Activated CD4-positive, alpha-beta T cell treated with anti-CD3 and anti-CD28 coated beads, Interleukin-2, amount 50 U/mL, for 48 hours (primary cell): ENCODE measurements around the gene TGFBR2.
"Not testable (repeated sequence)": the region's sequence is repeated elsewhere in the genome, so short reads cannot be mapped to it uniquely, and the experiment has no call there.

Experiments used
- DNase-seq, 2 experiments: peaks; one replicate each; pipeline ENCODE4 v3.0.0-alpha.2; 2020

The TGFBR2 gene

DNA sequence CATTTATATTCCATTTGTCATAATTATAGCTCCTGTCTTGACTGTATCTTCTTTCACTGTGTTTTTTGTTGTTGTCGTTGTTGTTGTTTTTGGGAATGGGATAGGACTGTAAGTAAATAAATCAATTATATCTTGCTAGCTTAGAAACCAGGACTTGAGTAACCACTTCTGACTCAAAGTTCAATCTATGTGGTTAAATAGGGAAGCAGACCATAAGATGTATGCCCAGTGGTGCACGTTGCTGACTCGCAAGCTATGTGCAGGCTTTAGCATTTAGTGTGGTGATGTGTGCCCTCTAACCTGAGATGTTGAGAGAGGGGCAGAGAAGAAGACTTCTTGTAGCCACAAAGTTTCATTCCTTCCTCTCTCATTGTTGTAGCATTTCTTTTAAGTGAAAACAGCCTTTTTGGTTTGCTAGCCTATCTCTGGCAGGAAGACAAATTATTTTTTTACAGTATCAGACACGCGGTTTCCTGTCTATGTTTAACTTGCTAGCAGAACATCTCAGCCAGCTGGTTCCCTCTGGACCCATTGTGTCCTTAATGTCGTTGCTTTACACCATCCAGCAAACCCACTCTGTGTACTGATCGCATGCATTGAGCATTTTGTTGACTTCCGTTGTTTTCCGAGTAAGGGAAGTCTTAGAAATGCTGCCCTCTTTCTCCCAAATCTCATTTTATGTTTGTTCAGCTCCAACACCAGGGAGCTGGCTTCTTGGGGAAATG lies 52.1 kb downstream of the TGFBR2 start:
- peak; percentile 44 to 69 for DNase-seq

DNA sequence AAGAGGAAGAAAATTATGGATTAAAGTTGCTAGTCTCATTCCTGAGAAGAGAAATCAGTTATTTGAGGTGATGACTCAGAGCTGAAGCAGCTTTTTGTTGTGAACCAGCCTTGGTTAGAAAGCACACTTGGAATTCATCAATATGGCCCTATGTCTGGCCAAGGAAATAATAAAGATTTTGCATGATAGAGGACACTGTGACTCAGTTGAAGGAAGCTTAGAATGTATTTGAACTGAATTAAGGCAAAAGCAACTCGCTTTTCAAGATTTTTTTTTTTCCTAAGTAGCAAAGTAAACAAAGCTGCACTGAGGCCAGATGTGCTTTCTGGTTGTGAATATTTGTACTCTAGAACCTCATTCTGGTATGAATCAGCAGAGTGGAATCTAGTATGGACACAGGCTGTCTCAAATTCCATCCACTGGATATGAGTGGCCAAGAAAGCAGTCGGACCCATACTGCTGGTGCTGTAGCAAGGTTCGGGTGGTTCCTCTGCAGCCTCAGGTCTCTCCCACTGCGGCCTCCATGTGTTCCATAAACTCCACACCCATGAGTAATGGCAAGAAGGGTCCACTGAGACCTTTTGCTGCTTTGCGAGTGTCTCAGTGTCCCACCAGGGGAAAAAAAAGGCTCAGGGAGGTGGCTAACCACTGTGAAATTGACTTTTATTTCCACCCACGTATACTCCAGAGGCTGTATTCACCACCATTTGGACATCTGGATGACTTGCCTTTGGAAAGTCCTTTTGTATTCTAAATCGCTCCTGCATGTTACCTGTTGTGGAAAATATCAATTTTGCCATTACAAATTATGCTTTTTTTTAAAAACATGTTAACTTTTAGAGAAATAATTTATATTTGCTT lies 53.1 kb downstream of the TGFBR2 start:
- DNase-seq = no peak

DNA sequence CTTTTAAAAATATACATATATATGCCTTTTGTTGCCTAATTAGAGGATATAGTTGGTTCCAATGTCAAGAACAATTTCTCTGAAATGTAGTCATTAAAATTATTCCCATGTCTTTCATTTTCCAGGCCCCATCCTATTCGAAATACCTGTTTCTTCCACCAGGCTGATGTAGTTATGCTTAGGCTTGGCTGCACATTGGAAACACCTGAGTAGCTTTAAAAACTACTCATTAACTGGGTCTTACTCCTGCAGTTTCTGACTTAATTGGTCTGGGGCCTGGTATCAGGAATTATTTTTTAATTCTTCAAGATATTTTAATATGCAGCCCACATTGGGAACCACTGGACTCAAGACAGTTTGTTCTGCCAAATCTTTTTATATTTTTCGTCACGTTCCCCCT lies 53.7 kb downstream of the TGFBR2 start:
- no peak for DNase-seq

DNA sequence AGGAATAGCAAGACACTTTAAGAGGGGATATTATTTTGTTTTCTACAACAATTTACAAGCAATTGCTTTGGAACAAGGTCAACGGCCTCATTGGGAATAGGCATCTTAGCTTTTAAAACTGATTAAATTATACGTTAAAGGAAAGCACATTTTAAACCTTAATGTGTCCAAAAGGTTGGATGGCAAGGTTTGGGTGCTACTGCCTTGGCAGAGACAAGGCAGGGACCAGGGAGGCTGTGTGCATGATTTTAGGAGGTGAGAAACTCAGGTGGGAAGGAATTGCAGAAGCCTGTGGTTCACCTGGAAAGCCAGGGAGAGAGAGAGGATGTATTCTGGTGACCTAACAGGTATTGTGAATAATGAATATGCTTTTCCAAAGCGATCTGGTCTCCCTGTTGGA lies 54.3 kb downstream of the TGFBR2 start:
- no peak for DNase-seq

DNA sequence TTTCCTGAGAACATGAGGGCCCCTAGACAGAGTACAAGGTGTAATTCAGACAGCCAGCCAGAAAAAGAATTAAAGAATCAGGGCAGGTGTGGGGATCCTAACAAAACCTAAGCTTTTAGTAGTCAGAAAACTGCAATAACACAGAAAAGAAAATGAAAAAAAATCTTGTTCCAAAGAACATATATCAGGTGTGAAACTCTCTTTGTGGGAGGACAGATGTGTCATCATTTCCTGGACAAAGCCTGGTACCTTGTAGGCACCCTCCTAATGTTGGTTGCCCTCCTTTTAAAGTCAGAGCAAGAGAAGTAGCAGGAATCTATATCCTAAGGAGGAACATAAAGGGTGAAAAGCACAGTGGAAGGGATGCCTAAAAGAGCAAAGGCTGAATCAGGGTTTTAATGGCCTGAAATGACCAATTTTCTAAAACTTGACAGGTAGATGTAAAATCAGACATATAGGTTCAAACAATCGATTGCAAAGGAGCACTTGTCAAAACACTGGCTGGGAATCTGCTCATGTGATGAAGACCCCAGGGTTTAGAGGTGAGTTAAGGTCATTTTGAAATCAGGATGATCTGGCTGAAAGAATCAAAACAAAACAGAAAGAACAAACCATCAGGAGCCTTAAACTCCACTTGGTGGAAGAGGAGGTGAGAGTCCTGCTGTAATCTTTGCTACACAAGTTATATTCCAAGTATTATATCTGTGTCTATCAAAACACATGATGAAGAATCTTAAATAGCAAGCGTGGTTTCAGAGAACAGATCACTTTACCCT lies 54.9 kb downstream of the TGFBR2 start:
- no peak for DNase-seq

DNA sequence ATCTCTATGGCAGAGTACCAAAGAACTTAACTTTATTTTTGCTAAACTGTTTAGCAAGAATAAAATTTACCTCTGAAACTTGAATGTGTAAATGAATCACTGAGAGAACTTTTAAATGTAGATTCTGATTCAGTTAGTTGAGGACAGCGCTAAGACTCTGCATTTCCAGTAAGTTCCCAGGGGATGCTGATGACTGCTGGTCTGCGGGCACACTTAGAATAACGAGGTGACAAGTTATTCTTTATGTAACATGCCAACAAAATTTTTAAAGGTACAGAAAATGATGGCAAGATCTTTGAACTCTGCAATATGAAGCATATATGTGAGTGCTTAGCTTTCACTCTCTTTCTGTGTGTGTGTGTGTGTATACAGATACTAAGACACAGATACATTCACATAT lies 56.4 kb downstream of the TGFBR2 start:
- DNase-seq = no peak

DNA sequence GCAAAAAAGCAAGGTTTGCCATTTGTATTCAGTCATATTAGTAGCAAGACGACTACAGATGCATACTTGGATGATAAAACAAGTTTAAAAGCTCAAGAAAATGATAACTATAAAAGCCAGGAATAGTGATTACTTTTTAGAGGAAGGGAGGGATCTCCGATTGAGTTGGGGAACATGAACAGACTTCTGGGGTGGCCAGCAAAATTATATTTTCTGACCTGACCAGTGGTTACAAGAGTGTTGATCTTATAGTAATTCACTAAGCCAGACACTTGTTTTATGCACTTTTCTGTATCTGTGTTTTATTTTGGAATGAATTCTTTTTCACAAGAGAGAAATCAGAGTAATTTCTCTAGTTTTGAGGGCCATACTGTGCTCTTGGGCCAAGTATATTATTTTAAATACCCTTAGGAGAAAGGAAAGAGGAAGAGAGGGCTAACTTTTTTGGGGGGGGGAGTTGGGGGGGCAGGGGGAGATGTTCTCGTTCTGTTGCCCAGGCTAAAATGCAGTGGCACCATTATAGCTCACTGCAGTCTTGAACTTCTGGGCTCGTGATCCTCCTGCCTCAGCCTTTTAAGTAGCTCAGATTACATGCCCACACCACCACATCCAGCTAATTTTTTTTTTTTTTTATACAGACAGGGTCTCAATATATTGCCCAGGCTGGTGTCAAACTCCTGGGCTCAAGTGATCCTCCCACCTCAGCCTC lies 57.3 kb downstream of the TGFBR2 start:
- DNase-seq = no peak

DNA sequence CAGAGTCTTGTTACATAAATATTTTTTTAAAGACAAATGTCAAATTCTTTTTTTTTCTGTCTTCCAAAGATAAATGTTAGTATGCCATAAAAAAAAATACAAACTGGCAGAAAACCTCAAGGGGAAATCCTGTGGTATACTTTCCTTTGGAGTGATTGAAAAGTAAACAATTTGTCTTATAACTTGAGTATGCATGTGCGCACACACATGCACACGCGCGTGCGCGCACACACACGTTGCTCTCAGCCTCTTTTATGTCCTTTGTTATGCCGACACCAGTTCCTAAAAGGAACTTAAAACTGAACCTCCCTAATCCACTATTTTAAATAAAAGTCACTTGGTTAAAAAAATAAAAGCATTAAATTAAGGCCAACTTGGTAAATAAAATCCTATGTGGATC lies 58.1 kb downstream of the TGFBR2 start:
- DNase-seq = no peak

DNA sequence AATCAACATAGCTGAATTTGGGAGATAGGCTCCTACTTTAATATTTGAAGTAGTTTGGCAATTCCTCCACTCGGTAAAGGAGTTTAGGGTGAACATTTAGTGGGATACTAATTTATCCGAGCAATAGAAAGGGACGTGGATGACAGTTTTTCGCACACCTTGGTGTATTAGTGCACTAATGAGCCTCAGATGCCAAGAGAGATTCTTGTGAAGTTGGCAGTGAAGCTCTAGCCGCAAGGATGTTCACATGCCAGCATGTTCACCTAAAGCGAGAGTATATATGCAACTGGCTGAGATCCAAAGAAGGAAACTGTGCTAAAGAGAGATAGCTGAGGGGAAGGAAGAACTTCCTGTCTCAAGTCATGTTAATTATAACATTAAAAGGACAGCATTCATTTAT lies 58.5 kb downstream of the TGFBR2 start:
- DNase-seq = no peak

DNA sequence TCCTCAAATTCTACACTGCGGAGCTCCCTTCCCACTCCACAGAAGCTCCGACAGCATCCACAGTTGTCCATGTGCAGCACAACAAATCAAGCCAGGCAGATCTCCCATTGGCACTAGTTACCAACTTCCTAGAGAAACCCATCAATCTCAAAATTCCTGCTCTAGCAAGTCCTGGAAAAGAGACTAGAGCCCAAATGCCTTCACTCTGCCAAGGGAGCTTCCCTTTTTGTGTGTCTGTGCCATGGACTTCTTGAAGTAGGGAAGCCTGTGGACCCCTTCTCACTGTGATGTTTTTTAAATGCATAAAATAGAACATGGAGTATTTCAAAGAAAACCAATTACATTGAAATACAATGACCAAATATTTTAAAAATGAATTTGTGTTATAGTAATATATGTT lies 59.1 kb downstream of the TGFBR2 start:
- no peak for DNase-seq

DNA sequence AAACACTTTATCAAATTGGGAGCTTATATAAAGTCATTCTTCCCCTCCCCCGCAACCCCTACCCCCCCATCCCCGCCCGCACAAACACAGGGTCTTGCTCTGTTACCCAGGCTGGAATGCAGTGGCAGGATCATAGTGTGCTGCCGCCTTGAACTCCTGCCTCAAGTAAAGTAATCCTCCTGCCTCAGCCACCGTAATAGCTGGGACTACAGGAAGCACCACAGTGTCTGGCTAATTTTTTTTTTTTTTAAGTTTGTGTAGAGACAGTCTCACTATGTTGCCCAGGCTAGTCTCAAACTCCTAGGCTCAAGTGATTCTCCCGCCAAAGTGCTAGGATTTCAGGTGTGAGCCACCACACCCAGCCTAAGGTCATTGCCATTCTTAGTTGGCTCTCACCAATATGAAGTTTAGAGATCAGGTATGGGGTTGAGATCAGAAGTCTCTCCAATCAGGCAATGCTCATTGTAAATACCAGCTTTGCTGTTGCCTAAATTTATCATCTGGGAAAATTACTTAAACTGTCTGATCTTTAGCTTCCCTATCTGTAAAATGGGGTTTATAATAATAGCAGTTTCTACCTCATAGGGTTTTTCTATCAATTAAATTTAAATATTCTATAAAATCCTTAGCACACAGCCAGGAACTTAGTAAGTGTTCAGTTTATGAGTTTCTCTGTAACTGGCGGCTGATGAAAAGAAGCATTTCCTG lies 60.3 kb downstream of the TGFBR2 start:
- no peak for DNase-seq

DNA sequence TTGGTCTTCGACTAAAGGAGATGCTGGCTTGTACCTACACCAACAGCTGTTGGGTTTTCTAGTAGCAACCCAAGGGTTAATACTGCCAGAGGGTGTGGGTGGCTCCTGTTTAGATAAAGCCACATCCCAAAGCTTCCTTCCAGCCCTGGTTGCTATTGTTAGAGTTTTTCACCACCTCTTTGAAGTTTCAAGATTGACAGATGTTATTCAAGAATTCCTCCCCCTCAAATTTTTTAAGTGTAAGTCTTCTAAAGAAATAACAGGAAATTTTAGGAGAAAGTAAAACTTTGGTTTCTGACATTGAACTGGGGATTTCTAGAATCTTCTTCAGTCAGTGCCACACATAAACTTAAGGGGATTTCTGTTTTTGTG lies 60.9 kb downstream of the TGFBR2 start:
- peak in 1 of 2 experiments; percentile 38 for DNase-seq

DNA sequence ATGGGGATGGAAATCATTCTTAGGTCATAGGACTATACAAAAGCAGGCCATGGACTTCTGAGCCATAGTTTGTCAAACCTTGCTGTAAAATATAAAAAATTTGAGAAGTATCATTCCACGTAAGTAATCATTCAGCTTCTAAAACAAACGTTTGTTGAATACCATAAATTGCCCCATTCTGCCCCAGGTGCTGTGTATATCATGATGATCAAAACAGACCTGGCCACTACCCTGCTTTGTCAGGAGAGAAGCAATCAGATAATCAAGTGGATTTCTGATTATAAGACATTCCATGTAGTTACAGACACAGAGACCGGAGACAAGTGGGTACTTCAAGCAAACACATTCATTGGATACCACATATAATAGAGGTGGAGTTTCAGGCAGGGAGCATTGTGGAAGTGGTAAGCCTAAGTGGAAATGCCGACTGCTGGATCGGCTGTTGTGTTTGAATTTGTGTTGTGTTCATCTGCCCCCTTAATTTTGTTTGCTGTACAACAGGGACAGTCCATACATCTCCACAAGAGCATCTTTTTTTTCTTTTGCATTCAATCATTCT lies 61.7 kb downstream of the TGFBR2 start:
- DNase-seq = no peak

DNA sequence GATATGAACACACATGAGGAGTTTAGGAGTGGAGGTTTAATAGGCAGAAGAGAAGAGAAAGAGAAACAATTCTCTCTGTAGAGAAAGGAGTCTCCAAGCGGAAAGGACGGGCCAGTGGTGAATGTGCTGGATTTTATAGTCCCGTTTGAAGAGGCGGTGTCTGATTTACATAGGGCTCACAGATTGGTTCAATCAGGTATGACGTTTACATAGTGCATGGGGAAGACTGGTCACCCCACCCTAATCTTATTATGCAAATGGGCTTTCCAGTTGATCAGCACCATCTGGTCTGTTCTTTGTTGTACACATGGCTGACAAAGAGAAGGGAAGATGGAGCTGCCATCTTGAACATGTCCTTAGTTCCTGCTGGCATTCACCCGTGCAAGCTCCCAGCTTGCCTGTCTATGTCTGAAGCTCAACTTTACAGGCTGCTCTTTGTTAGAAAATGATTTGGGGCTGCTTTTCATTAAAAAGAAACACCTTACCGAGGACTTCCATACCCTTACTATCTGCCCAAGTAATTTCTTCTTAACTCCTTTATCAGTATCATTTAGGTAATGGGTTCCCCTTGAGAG lies 63.0 kb downstream of the TGFBR2 start:
- DNase-seq = not testable (repeated sequence)

DNA sequence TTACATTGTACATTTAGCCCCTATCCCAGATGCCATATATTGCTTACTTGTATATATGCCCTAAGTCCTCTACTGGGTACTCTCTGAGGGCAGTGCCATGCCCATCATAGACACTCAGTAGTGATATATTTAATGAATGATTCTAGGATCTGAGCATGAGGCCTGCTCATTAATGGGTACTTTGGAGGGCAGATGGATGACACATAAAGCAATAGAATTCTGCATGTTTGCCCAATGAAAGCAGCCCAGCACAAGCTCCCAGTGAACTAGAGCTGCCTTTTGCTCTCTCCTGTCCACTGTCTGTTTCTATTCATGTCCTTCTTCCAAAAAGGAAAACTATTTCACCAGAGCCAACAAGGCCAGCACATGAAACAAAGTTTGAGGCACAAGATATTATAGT lies 63.9 kb downstream of the TGFBR2 start:
- no peak for DNase-seq

DNA sequence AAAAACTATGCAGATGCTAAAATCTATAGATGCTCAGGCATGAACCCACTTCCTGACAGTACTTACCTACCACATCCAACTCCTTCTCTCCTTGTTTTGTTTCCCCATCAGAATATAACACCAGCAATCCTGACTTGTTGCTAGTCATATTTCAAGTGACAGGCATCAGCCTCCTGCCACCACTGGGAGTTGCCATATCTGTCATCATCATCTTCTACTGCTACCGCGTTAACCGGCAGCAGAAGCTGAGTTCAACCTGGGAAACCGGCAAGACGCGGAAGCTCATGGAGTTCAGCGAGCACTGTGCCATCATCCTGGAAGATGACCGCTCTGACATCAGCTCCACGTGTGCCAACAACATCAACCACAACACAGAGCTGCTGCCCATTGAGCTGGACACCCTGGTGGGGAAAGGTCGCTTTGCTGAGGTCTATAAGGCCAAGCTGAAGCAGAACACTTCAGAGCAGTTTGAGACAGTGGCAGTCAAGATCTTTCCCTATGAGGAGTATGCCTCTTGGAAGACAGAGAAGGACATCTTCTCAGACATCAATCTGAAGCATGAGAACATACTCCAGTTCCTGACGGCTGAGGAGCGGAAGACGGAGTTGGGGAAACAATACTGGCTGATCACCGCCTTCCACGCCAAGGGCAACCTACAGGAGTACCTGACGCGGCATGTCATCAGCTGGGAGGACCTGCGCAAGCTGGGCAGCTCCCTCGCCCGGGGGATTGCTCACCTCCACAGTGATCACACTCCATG lies 65.3 kb downstream of the TGFBR2 start:
- no peak for DNase-seq

DNA sequence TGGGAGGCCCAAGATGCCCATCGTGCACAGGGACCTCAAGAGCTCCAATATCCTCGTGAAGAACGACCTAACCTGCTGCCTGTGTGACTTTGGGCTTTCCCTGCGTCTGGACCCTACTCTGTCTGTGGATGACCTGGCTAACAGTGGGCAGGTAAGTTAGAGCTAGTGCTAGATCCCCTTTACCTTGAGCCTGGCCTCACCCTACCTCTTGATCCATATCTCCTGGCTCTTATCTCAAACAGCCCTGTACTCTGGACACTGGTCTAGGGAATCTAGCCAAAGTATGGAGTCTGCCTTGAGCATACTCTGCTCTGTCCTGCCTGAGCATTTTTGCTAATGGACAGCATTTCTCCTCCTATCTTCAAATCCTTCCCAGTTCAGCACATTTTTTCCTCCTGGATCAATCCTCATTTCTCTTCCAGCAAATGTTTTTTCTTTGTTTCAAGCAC lies 65.9 kb downstream of the TGFBR2 start:
- no peak for DNase-seq

DNA sequence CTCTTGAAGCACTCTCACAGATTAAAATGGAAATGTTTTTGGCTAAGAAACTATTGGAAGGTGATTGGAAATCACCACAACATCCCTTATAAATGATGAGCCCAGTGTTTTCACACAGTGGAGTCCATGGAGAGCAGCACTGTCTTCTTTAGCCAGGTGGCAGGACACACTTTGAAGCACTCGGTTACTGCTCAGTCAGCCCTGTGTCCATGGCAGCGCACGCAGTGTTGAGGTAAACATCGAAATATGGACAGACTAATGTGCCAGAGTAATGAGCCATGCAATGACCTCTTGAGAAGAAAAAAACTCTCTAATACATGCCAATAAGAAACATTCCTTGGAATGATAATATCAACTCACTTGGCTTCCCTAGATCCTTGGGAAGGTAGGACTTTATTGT lies 66.6 kb downstream of the TGFBR2 start:
- no peak for DNase-seq

DNA sequence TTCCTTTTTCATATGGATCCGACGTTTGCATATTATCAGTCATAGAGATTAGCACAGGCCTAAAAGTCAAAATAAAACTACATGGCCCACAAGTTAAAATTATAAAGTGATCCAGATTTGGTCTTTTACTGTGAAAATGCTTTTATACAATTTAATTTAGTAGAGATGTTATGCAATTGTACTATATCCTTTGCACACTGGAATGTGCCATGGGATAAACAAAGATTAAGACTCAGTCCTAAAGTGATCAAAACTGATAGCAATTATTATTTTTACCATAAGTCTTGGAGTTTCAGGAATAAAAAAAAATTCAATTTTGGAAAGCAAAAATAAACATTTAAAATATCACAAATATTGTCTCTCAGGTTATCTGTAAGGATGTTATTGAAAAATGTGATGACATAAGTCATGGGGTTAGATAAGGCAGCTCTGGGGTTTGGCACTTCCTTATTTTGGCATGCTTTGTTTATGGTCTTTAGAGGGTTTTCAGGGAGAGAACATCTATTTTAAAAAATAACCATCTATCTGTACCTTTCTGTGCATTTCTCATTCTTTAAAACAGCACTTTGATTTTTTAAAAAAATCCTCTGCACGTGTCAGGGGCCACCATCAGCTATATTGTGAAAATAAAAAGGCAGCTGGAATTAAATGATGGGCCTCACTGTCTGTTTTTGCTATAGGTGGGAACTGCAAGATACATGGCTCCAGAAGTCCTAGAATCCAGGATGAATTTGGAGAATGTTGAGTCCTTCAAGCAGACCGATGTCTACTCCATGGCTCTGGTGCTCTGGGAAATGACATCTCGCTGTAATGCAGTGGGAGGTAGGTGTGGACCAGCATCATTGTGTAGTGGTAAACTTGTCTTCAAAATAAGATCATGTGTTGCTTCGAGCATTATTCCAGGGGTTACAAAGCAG lies 67.3 kb downstream of the TGFBR2 start:
- no peak for DNase-seq

DNA sequence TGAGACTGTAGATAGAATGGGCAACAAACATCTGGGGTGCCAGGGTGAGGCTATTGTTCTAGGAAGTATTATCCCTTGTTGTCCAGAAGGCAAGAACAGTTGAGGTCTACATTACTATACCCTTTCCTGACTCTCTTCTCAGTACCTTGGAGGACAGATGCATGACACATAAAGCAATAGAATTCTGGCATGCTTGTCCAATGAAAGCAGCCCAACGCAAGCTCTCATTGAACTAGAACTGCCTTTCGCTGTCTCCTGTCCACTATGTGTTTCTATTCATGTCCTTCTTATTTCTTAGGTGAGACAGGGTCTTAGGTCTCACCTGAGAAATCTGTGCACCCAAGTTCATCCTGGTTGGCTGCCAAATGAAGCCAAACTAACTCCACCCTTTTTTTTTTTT lies 68.6 kb downstream of the TGFBR2 start:
- DNase-seq = no peak
